K562 (cell line): ENCODE results near the gene RCE1. TPM values are rescaled to one million over a fixed set of nuclear protein-coding genes. Genes with fewer than 3 reads are reported as not detected.

Experiments used
- ATAC-seq: fragments of 200-7000 bp; cut with Tn5 transposase; 3 replicates; pipeline ENCODE4 v1.9.1; 2020; ENCODE audit warnings: moderate library complexity
- BruUV-seq: library from RNA; stranded (reverse); fragments of 400-500 nt; replicated peaks from 2 replicates; lab custom pipeline; 2021; lab: Mats Ljungman, UMichigan
- CTCF ChIA-PET: fragments of 300-600 bp; formaldehyde crosslinking; extraction: SDS; loops from one replicate; lab custom pipeline; 2021; ENCODE audit warnings: low intra/inter-chr PET ratio; lab: Yijun Ruan, JAX
- POLR2A ChIA-PET: fragments of 300-600, 350-650 bp; sonication (Branson Sonifier 250); formaldehyde crosslinking; extraction: SDS; loops from one replicate; lab custom pipeline; 2021; ENCODE audit warnings: antibody characterized with exemption, inconsistent platforms; lab: Yijun Ruan, JAX
- DNase-seq, 4 experiments: peaks; one replicate each; pipeline versions ENCODE4 v3.0.0 to v3.0.0-alpha.2; 2011 to 2018; ENCODE audit warnings: low spot score in 3 of 4, mixed read lengths in 3 of 4; ENCODE audit errors: extremely low read depth in 1 of 4
- FAIRE-seq: peaks from 2 replicates; lab custom pipeline; 2011; peaks lifted over from hg19 to GRCh38; lab: Jason Lieb, UNC
- H2AFZ ChIP-seq: 2 replicates; pipeline ENCODE4 v1.6.0; 2011; ENCODE audit warnings: low read depth, low read length, control low read depth, inconsistent platforms
- H3K27ac ChIP-seq: fragments of 200-600 bp; 3 replicates; pipeline ENCODE4 v1.8.0; 2011; ENCODE audit warnings: low read depth, mild to moderate bottlenecking, control low read depth, inconsistent platforms, low read length, moderate library complexity, mixed read lengths; ENCODE audit errors: extremely low read depth
- H3K27me3 ChIP-seq, 2 experiments: fragments of 300-600 bp in 1 of 2; 2 replicates in 1 of 2; 3 replicates in 1 of 2; pipeline versions ENCODE4 v1.6.0 to v1.8.0; 2011; ENCODE audit warnings: inconsistent platforms in 2 of 2, low read length in 2 of 2, mild to moderate bottlenecking in 1 of 2, mixed read lengths in 1 of 2, moderate library complexity in 1 of 2; ENCODE audit not compliant: control insufficient read depth in 2 of 2, insufficient read depth in 2 of 2
- H3K36me3 ChIP-seq: fragments of 300-600 bp; 3 replicates; pipeline ENCODE4 v1.8.0; 2011; ENCODE audit warnings: mild to moderate bottlenecking, low read length, inconsistent platforms; ENCODE audit not compliant: control insufficient read depth, insufficient read depth
- H3K4me1 ChIP-seq, 2 experiments: fragments of 200-600 bp in 1 of 2; replicated peaks in 1 of 2; 2 replicates in 1 of 2; 3 replicates in 1 of 2; pipeline versions ENCODE4 v1.5.1 to v1.8.0; 2011; ENCODE audit warnings: inconsistent platforms in 2 of 2, low read length in 2 of 2, mild to moderate bottlenecking in 1 of 2, mixed read lengths in 1 of 2, moderate library complexity in 1 of 2; ENCODE audit not compliant: control insufficient read depth in 2 of 2, insufficient read depth in 2 of 2
- H3K4me2 ChIP-seq: 2 replicates; pipeline ENCODE4 v1.6.1; 2011; ENCODE audit warnings: low read length, control low read depth, inconsistent platforms, mixed read lengths; ENCODE audit not compliant: insufficient read depth
- H3K4me3 ChIP-seq: fragments of 200-600 bp; sonication (generic), shearing (Covaris generic); 2 replicates; pipeline ENCODE4 v1.5.1; 2016; ENCODE audit warnings: control low read depth, inconsistent platforms
- H3K79me2 ChIP-seq: fragments of 200-600 bp; 3 replicates; pipeline ENCODE4 v1.8.0; 2011; ENCODE audit warnings: low read length, inconsistent platforms; ENCODE audit not compliant: control insufficient read depth, insufficient read depth
- H3K9ac ChIP-seq, 2 experiments: 2 replicates each; pipeline versions ENCODE4 v1.6.0 to v1.6.1; 2011; ENCODE audit warnings: low read depth in 2 of 2, low read length in 2 of 2, control low read depth in 1 of 2, inconsistent platforms in 1 of 2, mild to moderate bottlenecking in 1 of 2, mixed read lengths in 1 of 2; ENCODE audit not compliant: insufficient read depth in 1 of 2
- H3K9me1 ChIP-seq: one replicate; pipeline ENCODE4 v1.6.0; 2011; ENCODE audit warnings: inconsistent platforms, mild to moderate bottlenecking, low read length, moderate library complexity; ENCODE audit not compliant: control insufficient read depth, insufficient read depth
- H3K9me3 ChIP-seq: replicated peaks from 2 replicates; pipeline ENCODE4 v1.5.1; 2011; ENCODE audit warnings: low read depth, low read length, inconsistent platforms; ENCODE audit not compliant: control insufficient read depth, insufficient read depth
- H4K20me1 ChIP-seq: replicated peaks from 2 replicates; pipeline ENCODE4 v1.6.1; 2011; ENCODE audit warnings: low read length, inconsistent platforms, mixed read lengths; ENCODE audit not compliant: control insufficient read depth, insufficient read depth
- BHLHE40 ChIP-seq: IDR thresholded peaks from 2 replicates; pipeline ENCODE4 v1.6.1; 2011; ENCODE audit warnings: low read length, improper control_type of control experiment
- CREB1 ChIP-seq, 2 experiments: sonication (generic) in 1 of 2; formaldehyde crosslinking in 1 of 2; IDR thresholded peaks; 2 replicates each; pipeline versions ENCODE4 v1.6.1 to v1.8.0; 2012 to 2022; ENCODE audit warnings: inconsistent platforms in 1 of 2, mild to moderate bottlenecking in 1 of 2, missing genetic modification reagents in 1 of 2, moderate library complexity in 1 of 2
- DPF2 ChIP-seq: fragments of 450-650 bp; IDR thresholded peaks from 2 replicates; pipeline ENCODE4 v1.6.1; 2016
- E2F4 ChIP-seq: sonication (generic); formaldehyde crosslinking; IDR thresholded peaks from 2 replicates; pipeline ENCODE4 v1.8.0; 2022; ENCODE audit warnings: mild to moderate bottlenecking, low read depth, missing genetic modification reagents
- JUND ChIP-seq, 2 experiments: IDR thresholded peaks; 2 replicates in 1 of 2; 3 replicates in 1 of 2; pipeline ENCODE4 v1.6.1; 2011; ENCODE audit warnings: borderline replicate concordance in 2 of 2, low read depth in 2 of 2, low read length in 2 of 2, improper control_type of control experiment in 1 of 2, missing biosample characterization in 1 of 2, missing genetic modification characterization in 1 of 2, missing genetic modification reagents in 1 of 2
- NEUROD1 ChIP-seq: fragments of 150-350 bp; IDR thresholded peaks from 2 replicates; pipeline ENCODE4 v1.6.1; 2014; ENCODE audit warnings: borderline replicate concordance, low read length, low read depth; ENCODE audit not compliant: partially characterized antibody
- PML ChIP-seq: IDR thresholded peaks from 2 replicates; pipeline ENCODE4 v1.6.1; 2012; ENCODE audit warnings: low read length, inconsistent platforms
- POLR3G ChIP-seq: IDR thresholded peaks from 2 replicates; pipeline ENCODE4 v1.6.1; 2011; ENCODE audit not compliant: insufficient read length, insufficient replicate concordance; ENCODE audit errors: extremely low read depth
- VEZF1 ChIP-seq: fragments of 200-800 bp; sonication (Bioruptor generic); IDR thresholded peaks from 2 replicates; pipeline ENCODE4 v1.6.1; 2017; ENCODE audit warnings: missing genetic modification characterization, missing compliant biosample characterization
- ZFX ChIP-seq: sonication (generic); formaldehyde crosslinking; IDR thresholded peaks from 2 replicates; pipeline ENCODE4 v1.8.0; 2022; ENCODE audit warnings: mild to moderate bottlenecking, missing genetic modification reagents, moderate library complexity
- WGBS: fragments of 100-300 bp; shearing (Covaris generic); methylation state at CpG from one replicate; pipeline ENCODE4 v1.1.6; 2016; ENCODE audit warnings: low coverage, mixed read lengths; ENCODE audit not compliant: insufficient coverage; ENCODE audit errors: missing lambda C conversion rate; 5-methylcytosine and 5-hydroxymethylcytosine counted together
- in situ Hi-C: fragments of 300-500 bp; cut with MboI; formaldehyde crosslinking; loops from 4 replicates; pipeline ENCODE4 v1.15.0; 2018; ENCODE audit warnings: inconsistent platforms, mixed read lengths
- intact Hi-C: fragments of 100-400 bp; cut with micrococcal nuclease; formaldehyde crosslinking; loops from 2 replicates; pipeline ENCODE4 v1.14.2; 2022
- polyA plus RNA-seq, 8 experiments: library from polyadenylated mRNA; depleted of rRNA in 4 of 8; stranded (reverse) in 5 of 8; unstranded in 3 of 8; fragments of >200 nt; fragmentation: Nextera tagmentation in 2 of 8; fragmentation: Illumina TruSeq in 1 of 8; extraction: Ambion mirVana in 2 of 8; extraction: Trizol in 1 of 8; gene quantifications; 2 replicates each; pipeline versions ENCODE4 v1.2.1 to v1.2.3, GENCODE V29; 2011 to 2014; ENCODE audit warnings: inconsistent platforms in 1 of 8, missing spikeins in 1 of 8
- total RNA-seq, 7 experiments: library from RNA; depleted of rRNA in 6 of 7; stranded (reverse); fragments of >200 nt in 6 of 7; fragmentation: Illumina TruSeq in 2 of 7; extraction: Trizol in 2 of 7; gene quantifications; 2 replicates each; pipeline versions ENCODE4 v1.2.1 to v1.2.3, GENCODE V29; 2011 to 2021; ENCODE audit warnings: low replicate concordance in 1 of 7
- TF ChIP-seq, protein P1 (sequence below): sonication (generic); formaldehyde crosslinking; IDR thresholded peaks from 2 replicates; pipeline ENCODE4 v1.8.1; 2023; ENCODE audit warnings: mild to moderate bottlenecking, missing genetic modification reagents
- TF ChIP-seq, protein P2 (sequence below): sonication (generic); formaldehyde crosslinking; IDR thresholded peaks from 2 replicates; pipeline ENCODE4 v1.8.0; 2022; ENCODE audit warnings: missing genetic modification reagents, mild to moderate bottlenecking, moderate library complexity, borderline replicate concordance

RCE1 gene
- total and polyA plus RNA-seq, 9 of the 15 experiments (the other 6 are each of a cell fraction or from before 2014, with no cell fraction given) = 0.75 to 41.5 (median 15.1) TPM

DNA sequence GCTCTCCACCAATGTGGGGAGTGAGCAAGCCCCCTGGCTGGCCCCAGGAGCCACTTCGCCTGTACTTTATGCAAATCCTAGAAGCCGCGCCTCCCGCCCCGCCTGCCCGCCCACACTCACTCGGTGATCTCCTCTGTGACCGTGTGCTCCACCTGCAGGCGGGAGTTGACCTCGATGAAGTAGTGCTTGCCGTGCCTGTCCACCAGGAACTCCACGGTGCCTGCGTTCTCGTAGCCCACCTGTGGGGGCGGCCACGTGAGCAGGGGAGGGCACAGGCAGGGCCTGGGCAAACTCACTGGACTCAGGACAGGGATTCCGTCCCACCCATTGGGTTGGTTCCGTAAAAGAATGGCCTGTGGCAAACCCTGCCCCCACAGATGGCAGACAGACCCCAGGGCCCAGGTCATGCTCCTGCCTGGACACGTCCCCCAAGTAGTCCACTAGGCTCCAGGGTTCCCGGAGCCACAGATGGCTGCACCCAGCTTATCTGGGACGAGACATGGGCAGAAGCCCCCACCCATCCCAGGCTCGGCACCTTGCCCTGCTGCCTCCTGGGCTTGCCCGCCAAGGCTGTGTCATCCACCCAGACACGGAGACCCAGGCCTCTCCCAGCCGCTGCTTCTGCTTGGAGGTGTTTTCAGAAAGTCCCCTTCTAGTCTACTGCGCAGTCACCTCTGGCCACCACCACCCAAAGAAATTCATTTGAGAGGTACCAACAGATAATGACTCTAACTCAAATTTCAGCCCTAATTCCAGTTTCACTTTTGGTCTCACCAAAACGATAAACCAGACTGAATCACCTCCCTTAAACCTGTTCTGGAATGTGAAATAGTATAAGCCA lies 25.7 kb downstream of the RCE1 start:
- Histone ChIP-seq H3K4me2 (peak overlapping the region; percentile 9; the same call in 1 of the 2 replicates), H2AFZ (peak overlapping the region; percentile 79), H3K9me3 (no peaks in the 10 kb centered on the region), H3K27ac (peak overlapping the region; percentile 45), H3K9ac (peak overlapping the region; percentile 27 to 80; a peak in 3 of 4 replicates), H3K4me3 (no peak overlapping the region), H3K36me3 (peaks cover 20% of the 10 kb centered on the region; the same call in 2 of the 3 replicates), H3K27me3 (no peaks in the 10 kb centered on the region), H4K20me1 (0 out of 2 replicates have a peak, but pooled peaks cover 3% of the 10 kb centered on the region), H3K4me1 (peaks cover 10 to 61% of the 10 kb centered on the region in 2 experiments; a peak in 4 of 5 replicates), H3K79me2 (no peaks in the 10 kb centered on the region), H3K9me1 (no peaks in the 10 kb centered on the region)
- FAIRE-seq (peak; percentile 98), ATAC-seq (peak; percentile 99), DNase-seq (peak; percentile 86 to 92 (median 88))
- WGBS = 20% methylated on average over 25 of the region's 27 CpGs
- BruUV-seq = no TSS peak
- intact Hi-C loops = no loop called here
- ChIA-PET CTCF (interaction anchor here (0.7 to 1.5 kb wide), 3 partner anchors 35 to 460 kb away, joined by 3 to 4 read pairs (median 3); no protein-coding TSS in a partner anchor), POLR2A (no interaction called here)
- in situ Hi-C loops = no loop called here
- TF ChIP-seq, protein P1, sequence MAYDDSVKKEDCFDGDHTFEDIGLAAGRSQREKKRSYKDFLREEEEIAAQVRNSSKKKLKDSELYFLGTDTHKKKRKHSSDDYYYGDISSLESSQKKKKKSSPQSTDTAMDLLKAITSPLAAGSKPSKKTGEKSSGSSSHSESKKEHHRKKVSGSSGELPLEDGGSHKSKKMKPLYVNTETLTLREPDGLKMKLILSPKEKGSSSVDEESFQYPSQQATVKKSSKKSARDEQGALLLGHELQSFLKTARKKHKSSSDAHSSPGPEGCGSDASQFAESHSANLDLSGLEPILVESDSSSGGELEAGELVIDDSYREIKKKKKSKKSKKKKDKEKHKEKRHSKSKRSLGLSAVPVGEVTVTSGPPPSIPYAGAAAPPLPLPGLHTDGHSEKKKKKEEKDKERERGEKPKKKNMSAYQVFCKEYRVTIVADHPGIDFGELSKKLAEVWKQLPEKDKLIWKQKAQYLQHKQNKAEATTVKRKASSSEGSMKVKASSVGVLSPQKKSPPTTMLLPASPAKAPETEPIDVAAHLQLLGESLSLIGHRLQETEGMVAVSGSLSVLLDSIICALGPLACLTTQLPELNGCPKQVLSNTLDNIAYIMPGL (CRISPR knock-in tag) = peak; percentile 72; the same call in 1 of the 2 replicates
- TF ChIP-seq JUND (IDR thresholded peaks at IDR 0.05; ENCODE audit: borderline replicate concordance, low read depth, low read length) (peak; percentile 47; the same call in 1 of the 2 replicates), JUND (tag; IDR thresholded peaks at IDR 0.05; ENCODE audit: borderline replicate concordance, low read depth, low read length) (no peak; the same call in 2 of the 3 replicates), POLR3G (no peak), CREB1 (IDR thresholded peaks at IDR 0.05) (no peak), CREB1 (CRISPR knock-in tag; IDR thresholded peaks at IDR 0.05) (peak; percentile 58), NEUROD1 (no peak), ZFX (CRISPR knock-in tag) (peak; percentile 39), BHLHE40 (peak; percentile 45; the same call in 1 of the 2 replicates), VEZF1 (peak; percentile 73), E2F4 (CRISPR knock-in tag) (0 out of 2 replicates have a peak, but pooled peaks have one; percentile 49), DPF2 (no peak), PML (no peak)
- TF ChIP-seq, protein P2, sequence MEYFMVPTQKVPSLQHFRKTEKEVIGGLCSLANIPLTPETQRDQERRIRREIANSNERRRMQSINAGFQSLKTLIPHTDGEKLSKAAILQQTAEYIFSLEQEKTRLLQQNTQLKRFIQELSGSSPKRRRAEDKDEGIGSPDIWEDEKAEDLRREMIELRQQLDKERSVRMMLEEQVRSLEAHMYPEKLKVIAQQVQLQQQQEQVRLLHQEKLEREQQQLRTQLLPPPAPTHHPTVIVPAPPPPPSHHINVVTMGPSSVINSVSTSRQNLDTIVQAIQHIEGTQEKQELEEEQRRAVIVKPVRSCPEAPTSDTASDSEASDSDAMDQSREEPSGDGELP = peak; percentile 83; the same call in 1 of the 2 replicates
